MM.1S (cell line): ENCODE results near the gene CTXN1.
A peak's percentile ranks its signal among the peaks of the same experiment; 100 is the strongest.

Experiments used
- DNase-seq: peaks from one replicate; pipeline ENCODE4 v3.0.0-alpha.2; 2015
- H2AFZ ChIP-seq: fragments of 300-600 bp; sonication (generic); 2 replicates; pipeline ENCODE4 v1.6.0; 2016; ENCODE audit warnings: antibody characterized with exemption, low read length
- H3F3A ChIP-seq: fragments of 300-600 bp; sonication (generic); 2 replicates; pipeline ENCODE4 v1.6.1; 2016; ENCODE audit warnings: mild to moderate bottlenecking, antibody characterized with exemption, low read length, moderate library complexity, mixed read lengths; ENCODE audit not compliant: insufficient read depth
- H3K27ac ChIP-seq: fragments of 300-600 bp; sonication (generic); 2 replicates; pipeline ENCODE4 v1.5.1; 2016; ENCODE audit warnings: mild to moderate bottlenecking, low read length
- H3K27me3 ChIP-seq: fragments of 300-600 bp; sonication (generic); replicated peaks from 2 replicates; pipeline ENCODE4 v1.6.0; 2016; ENCODE audit warnings: low read length; ENCODE audit not compliant: insufficient read depth
- H3K36me3 ChIP-seq: fragments of 300-600 bp; sonication (generic); replicated peaks from 2 replicates; pipeline ENCODE4 v1.6.1; 2016; ENCODE audit warnings: mild to moderate bottlenecking, low read length, mixed read lengths; ENCODE audit not compliant: insufficient read depth
- H3K4me1 ChIP-seq: fragments of 300-600 bp; sonication (generic); 2 replicates; pipeline ENCODE4 v1.6.1; 2016; ENCODE audit warnings: low read length, mixed read lengths
- H3K4me2 ChIP-seq: fragments of 300-600 bp; sonication (generic); 2 replicates; pipeline ENCODE4 v1.6.0; 2016; ENCODE audit warnings: low read depth, low read length
- H3K4me3 ChIP-seq: fragments of 300-600 bp; sonication (generic); 2 replicates; pipeline ENCODE4 v1.5.1; 2016; ENCODE audit warnings: low read length, mixed read lengths
- H3K79me2 ChIP-seq: fragments of 300-600 bp; sonication (generic); 2 replicates; pipeline ENCODE4 v1.6.1; 2016; ENCODE audit warnings: mixed run types, low read length, mixed read lengths
- H3K9ac ChIP-seq: fragments of 300-600 bp; sonication (generic); 2 replicates; pipeline ENCODE4 v1.6.1; 2016; ENCODE audit warnings: low read length, mixed read lengths
- H3K9me2 ChIP-seq: fragments of 300-600 bp; sonication (generic); replicated peaks from 2 replicates; pipeline ENCODE4 v1.6.1; 2016; ENCODE audit warnings: mild to moderate bottlenecking, low read length, mixed read lengths; ENCODE audit not compliant: insufficient read depth
- H3K9me3 ChIP-seq: fragments of 300-600 bp; sonication (generic); replicated peaks from 2 replicates; pipeline ENCODE4 v1.6.1; 2016; ENCODE audit warnings: mild to moderate bottlenecking, low read length, mixed read lengths; ENCODE audit not compliant: insufficient read depth
- H4K20me1 ChIP-seq: fragments of 300-600 bp; sonication (generic); 2 replicates; pipeline ENCODE4 v1.6.1; 2016; ENCODE audit warnings: mild to moderate bottlenecking, low read length, moderate library complexity, mixed read lengths; ENCODE audit not compliant: insufficient read depth
- EZH2 ChIP-seq: fragments of 300-600 bp; sonication (generic); optimal IDR thresholded peaks from 2 replicates; pipeline ENCODE3; 2017; ENCODE audit warnings: low read depth, mild to moderate bottlenecking, antibody characterized with exemption, low read length, mixed read lengths
- EZH2phosphoT487 ChIP-seq: fragments of 300-600 bp; sonication (generic); IDR thresholded peaks from 2 replicates; pipeline ENCODE4 v1.6.1; 2018; ENCODE audit warnings: antibody characterized with exemption, low read length
- TF ChIP-seq, protein P1 (sequence below): fragments of 300-600 bp; sonication (generic); IDR thresholded peaks from 2 replicates; pipeline ENCODE4 v1.5.1; 2016; ENCODE audit warnings: antibody characterized with exemption, low read length, mixed read lengths

The CTXN1 gene

DNA sequence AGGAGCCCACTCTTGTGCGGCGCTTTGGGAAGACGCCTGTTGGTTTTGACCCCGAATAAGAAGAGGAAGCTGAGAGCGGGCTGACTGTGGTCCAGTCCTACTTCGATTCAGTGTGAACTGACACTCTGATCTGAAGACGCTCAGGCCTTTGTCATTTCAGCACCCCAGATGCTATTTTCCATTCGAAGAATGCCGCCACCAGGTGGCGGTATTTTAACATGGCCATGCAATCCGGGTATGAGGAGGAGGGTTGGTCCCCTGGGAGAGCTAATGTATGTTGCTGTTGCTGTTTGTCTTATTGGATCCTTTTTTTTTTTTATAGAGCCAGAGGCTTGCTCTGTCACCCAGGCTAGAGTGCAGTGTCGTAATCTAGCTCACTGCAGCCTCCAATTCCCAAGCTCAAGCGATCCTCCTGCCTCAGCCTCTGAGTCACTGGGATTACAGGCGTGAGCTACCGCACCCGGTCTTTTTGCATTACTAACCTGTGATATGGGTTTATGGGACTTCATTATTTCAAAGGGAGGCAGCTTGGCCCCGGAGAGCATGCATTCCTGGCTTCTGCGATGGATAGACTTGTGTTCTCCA, 18.3 kb upstream of the CTXN1 start:
- Histone ChIP-seq H3K4me2 (peak overlapping the region; percentile 98), H3F3A (peaks cover 2% of the 10 kb centered on the region; the same call in 1 of the 2 replicates), H3K4me1 (peaks cover 6% of the 10 kb centered on the region), H3K79me2 (peaks cover 52% of the 10 kb centered on the region), H3K36me3 (no peaks in the 10 kb centered on the region), H3K9me3 (no peaks in the 10 kb centered on the region), H3K27ac (peak overlapping the region; percentile 80), H3K9me2 (no peaks in the 10 kb centered on the region), H3K9ac (peak overlapping the region; percentile 88), H2AFZ (peak overlapping the region; percentile 74), H4K20me1 (no peaks in the 10 kb centered on the region), H3K27me3 (no peaks in the 10 kb centered on the region), H3K4me3 (peak overlapping the region; percentile 78)
- TF ChIP-seq EZH2, result no peak
- TF ChIP-seq, protein P1, sequence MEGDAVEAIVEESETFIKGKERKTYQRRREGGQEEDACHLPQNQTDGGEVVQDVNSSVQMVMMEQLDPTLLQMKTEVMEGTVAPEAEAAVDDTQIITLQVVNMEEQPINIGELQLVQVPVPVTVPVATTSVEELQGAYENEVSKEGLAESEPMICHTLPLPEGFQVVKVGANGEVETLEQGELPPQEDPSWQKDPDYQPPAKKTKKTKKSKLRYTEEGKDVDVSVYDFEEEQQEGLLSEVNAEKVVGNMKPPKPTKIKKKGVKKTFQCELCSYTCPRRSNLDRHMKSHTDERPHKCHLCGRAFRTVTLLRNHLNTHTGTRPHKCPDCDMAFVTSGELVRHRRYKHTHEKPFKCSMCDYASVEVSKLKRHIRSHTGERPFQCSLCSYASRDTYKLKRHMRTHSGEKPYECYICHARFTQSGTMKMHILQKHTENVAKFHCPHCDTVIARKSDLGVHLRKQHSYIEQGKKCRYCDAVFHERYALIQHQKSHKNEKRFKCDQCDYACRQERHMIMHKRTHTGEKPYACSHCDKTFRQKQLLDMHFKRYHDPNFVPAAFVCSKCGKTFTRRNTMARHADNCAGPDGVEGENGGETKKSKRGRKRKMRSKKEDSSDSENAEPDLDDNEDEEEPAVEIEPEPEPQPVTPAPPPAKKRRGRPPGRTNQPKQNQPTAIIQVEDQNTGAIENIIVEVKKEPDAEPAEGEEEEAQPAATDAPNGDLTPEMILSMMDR, result peak; percentile 92
- peak; percentile 92 for DNase-seq

DNA sequence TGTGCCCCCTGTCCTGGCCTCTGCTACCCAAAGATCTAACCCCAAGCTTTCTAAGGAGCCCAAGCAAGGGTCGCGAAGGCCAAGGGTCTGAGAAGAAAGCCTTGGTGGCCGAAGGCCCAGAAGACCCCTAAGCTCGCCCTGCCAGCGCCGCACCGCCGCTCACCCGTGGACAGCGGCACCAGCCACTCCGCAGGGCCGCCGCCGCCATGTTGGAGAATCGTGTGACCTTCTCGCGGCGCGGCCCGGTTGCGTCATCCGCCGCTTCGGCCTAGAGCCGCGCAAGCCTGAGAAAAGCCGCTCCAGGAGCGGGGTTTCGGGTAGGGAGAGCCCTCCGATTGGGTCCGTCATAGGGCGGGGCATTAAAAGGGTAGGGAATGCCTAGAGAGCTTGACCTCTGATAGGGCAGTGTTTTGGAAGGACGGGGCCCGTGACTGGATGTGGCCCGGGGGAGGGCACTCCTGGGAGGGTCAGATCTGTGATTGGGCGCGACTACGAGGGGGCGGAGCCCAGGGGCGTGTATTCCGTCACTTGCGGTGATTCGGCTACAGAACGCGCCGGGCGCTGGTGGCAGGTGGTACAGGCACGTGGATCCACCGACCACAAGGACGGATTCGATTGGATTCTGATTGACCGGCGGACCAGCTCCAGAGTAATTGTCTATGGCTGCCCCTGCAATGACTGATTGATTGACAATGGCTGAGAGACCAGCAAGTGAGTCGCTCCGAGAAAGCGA, 17.7 kb upstream of the CTXN1 start, which contains the start of gene TIMM44:
Gene TIMM44 (minus strand): TSS at position 223 of the 733 bp plus-strand sequence. CDS start 15 bp downstream, at position 208.
- peak within 1 kb of the TSS; percentile 85 for H2AFZ ChIP-seq
- H4K20me1 ChIP-seq, result no peaks in the 10 kb centered on the region
- no peaks in the 10 kb centered on the region for H3K9me2 ChIP-seq
- peak within 1 kb of the TSS; percentile 98 for H3K4me2 ChIP-seq
- H3K27ac ChIP-seq, result peak within 1 kb of the TSS; percentile 80
- H3K79me2 ChIP-seq, result peaks cover 58% of the 10 kb centered on the region
- H3K9me3 ChIP-seq, result no peaks in the 10 kb centered on the region
- peak; percentile 100 for DNase-seq
- H3K27me3 ChIP-seq, result no peaks in the 10 kb centered on the region
- H3F3A ChIP-seq, result peaks cover 2% of the 10 kb centered on the region; the same call in 1 of the 2 replicates
- peak within 1 kb of the TSS; percentile 97 for H3K9ac ChIP-seq
- peaks cover 6% of the 10 kb centered on the region for H3K4me1 ChIP-seq
- H3K36me3 ChIP-seq, result no peaks in the 10 kb centered on the region
- TF ChIP-seq EZH2phosphoT487, result no peak
- TF ChIP-seq, protein P1, result no peak
- H3K4me3 ChIP-seq, result peak within 1 kb of the TSS; percentile 88

DNA sequence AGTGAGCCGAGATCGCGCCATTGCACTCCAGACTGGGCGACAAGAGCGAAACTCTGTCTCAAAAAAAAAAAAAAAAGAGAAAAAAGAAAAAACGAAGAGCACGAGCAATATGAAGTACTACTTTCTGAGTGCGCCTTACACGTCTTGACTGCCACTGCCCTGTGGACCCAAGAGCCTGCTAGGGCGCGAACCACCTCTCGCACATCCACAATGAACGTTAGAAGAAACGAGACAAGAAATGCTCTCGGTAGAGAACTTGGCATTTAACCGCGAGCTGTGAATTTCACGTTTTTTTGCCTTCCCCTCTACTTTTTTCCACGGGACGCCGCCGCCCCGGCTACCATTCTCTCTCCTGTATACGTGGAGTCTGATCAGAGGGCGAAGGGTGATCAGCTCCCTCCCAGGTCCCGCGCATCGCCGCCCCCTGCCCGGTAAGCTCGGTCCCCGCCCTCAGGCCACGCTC, 17.1 kb upstream of the CTXN1 start:
- H3K79me2 ChIP-seq, result peaks cover 64% of the 10 kb centered on the region
- H3K36me3 ChIP-seq, result no peaks in the 10 kb centered on the region
- peaks cover 6% of the 10 kb centered on the region for H3K4me1 ChIP-seq
- DNase-seq, result peak; percentile 40
- peak overlapping the region; percentile 80 for H3K27ac ChIP-seq
- peak overlapping the region; percentile 64; the same call in 1 of the 2 replicates for H3K4me2 ChIP-seq
- H3K9me2 ChIP-seq, result no peaks in the 10 kb centered on the region
- H3K27me3 ChIP-seq, result no peaks in the 10 kb centered on the region
- peak overlapping the region; percentile 85 for H2AFZ ChIP-seq
- peak overlapping the region; percentile 88 for H3K4me3 ChIP-seq
- no peak for TF ChIP-seq EZH2
- no peak for TF ChIP-seq EZH2phosphoT487
- TF ChIP-seq, protein P1, result no peak
- H3F3A ChIP-seq, result peaks cover 2% of the 10 kb centered on the region; the same call in 1 of the 2 replicates
- H3K9me3 ChIP-seq, result no peaks in the 10 kb centered on the region
- H3K9ac ChIP-seq, result peak overlapping the region; percentile 97
- H4K20me1 ChIP-seq, result no peaks in the 10 kb centered on the region
